ENCODE measurements around the gene TEAD2. TPM values are rescaled to one million over a fixed set of nuclear protein-coding genes. Genes with fewer than 3 reads are reported as not detected.
A peak's percentile ranks its signal among the peaks of the same experiment; 100 is the strongest.
"Not testable (repeated sequence)": the region's sequence is repeated elsewhere in the genome, so short reads cannot be mapped to it uniquely, and the experiment has no call there.

TEAD2 gene
- total RNA-seq, 4 donors from 2014 or later = 21.8 to 83.2 (median 48.5) TPM

DNA sequence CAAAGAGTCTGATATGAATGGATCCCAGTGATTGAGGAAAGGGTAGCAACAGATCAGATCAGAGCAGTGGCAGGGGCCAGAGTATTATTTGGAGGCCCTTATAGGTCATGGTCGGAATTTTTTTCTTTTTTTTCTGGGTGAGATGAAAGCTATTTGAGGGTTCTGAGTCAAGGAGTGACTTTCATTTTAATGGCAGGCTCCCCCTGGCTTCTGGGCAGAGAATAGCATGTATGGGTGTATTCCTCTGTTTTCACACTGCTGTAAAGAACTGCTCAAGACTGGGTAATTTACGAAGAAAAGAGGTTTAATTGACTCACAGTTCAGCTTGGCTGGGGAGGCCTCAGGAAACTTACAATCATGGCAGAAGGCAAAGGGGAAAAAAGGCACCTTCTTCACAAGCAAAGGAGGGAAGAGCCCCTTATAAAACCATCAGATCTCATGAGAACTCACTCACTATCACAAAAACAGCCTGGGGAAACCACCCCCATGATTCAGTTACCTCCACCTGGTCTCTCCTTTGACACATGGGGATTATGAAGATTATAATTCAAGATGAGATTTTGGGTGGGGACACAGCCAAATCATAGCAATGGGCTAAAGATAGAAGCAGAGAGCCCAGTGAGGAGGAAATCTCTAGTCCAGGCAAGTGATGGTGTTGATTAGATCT lies 34.2 kb downstream of the TEAD2 start:
- TF ChIP-seq, protein P1, sequence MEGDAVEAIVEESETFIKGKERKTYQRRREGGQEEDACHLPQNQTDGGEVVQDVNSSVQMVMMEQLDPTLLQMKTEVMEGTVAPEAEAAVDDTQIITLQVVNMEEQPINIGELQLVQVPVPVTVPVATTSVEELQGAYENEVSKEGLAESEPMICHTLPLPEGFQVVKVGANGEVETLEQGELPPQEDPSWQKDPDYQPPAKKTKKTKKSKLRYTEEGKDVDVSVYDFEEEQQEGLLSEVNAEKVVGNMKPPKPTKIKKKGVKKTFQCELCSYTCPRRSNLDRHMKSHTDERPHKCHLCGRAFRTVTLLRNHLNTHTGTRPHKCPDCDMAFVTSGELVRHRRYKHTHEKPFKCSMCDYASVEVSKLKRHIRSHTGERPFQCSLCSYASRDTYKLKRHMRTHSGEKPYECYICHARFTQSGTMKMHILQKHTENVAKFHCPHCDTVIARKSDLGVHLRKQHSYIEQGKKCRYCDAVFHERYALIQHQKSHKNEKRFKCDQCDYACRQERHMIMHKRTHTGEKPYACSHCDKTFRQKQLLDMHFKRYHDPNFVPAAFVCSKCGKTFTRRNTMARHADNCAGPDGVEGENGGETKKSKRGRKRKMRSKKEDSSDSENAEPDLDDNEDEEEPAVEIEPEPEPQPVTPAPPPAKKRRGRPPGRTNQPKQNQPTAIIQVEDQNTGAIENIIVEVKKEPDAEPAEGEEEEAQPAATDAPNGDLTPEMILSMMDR (IDR thresholded peaks at IDR 0.05) = peak in 2 of 4 experiments; percentile 24 to 30
- no peak for TF ChIP-seq POLR2A (IDR thresholded peaks at IDR 0.05)
- H3K36me3 ChIP-seq = no peaks in the 10 kb centered on the region
- no peaks in the 10 kb centered on the region for H3K9me3 ChIP-seq
- no peaks in the 10 kb centered on the region for H3K4me1 ChIP-seq
- no peaks in the 10 kb centered on the region for H3K27me3 ChIP-seq
- no peak overlapping the region for H3K27ac ChIP-seq
- no peak overlapping the region for H3K4me3 ChIP-seq
- intact Hi-C loops (cut with DNase I; ENCODE audit: low total_unique reads) = no loop called here
- DNase-seq = no peak

DNA sequence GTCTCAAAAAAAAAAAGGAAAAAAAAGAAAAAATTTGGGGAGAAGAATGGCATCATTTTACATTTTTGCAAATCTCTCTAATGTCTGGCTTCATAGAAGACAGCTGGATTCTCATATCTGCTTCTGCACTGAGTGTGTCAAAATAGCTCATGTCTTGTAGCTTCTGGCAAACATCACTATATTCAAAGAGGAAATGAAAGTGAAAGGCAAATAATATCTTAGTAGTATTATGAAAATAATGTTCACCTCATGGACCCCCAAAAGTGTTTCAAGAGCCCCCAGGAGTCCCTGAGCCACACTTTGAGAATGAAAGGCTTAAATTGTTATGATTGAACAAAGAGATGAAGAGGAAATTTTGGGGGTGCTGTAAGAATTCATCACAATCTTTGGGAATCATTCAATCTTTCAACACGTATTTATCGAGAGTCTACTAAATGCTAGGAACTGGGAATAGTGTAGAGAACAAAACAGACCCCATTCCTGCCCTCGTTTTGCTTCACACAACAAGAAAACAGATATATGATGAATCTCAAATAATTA lies 36.0 kb downstream of the TEAD2 start:
- intact Hi-C loops (cut with DNase I; ENCODE audit: low total_unique reads) = no loop called here
- H3K27me3 ChIP-seq = no peaks in the 10 kb centered on the region
- TF ChIP-seq POLR2A (IDR thresholded peaks at IDR 0.05) = no peak
- TF ChIP-seq, protein P1 (IDR thresholded peaks at IDR 0.05) = no peak
- no peak for DNase-seq
- H3K9me3 ChIP-seq = peaks cover 0 to 2% of the 10 kb centered on the region in 2 donors
- no peak overlapping the region for H3K4me3 ChIP-seq
- no peak overlapping the region for H3K27ac ChIP-seq
- H3K36me3 ChIP-seq = no peaks in the 10 kb centered on the region
- H3K4me1 ChIP-seq = no peaks in the 10 kb centered on the region

DNA sequence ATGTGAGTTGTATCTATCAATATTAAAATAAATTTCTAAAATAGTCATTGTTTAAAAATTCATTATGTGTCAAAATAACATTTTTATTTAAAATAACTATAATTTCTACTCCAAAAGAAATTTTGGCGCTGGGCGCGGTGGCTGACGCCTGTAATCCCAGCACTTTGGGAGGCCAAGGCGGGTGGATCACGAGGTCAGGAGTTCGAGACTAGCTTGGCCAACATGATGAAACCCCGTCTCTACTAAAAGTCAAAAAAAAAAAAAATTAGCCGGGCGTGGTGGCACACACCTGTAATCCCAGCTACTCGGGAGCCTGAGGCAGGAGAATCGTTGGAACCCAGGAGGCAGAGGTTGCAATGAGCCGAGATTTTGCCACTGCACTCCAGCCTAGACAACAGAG lies 36.5 kb downstream of the TEAD2 start:
- intact Hi-C loops (cut with DNase I; ENCODE audit: low total_unique reads); H3K36me3 ChIP-seq; H3K4me3 ChIP-seq; H3K27ac ChIP-seq; H3K27me3 ChIP-seq; H3K9me3 ChIP-seq; DNase-seq; H3K4me1 ChIP-seq: not testable (repeated sequence)

DNA sequence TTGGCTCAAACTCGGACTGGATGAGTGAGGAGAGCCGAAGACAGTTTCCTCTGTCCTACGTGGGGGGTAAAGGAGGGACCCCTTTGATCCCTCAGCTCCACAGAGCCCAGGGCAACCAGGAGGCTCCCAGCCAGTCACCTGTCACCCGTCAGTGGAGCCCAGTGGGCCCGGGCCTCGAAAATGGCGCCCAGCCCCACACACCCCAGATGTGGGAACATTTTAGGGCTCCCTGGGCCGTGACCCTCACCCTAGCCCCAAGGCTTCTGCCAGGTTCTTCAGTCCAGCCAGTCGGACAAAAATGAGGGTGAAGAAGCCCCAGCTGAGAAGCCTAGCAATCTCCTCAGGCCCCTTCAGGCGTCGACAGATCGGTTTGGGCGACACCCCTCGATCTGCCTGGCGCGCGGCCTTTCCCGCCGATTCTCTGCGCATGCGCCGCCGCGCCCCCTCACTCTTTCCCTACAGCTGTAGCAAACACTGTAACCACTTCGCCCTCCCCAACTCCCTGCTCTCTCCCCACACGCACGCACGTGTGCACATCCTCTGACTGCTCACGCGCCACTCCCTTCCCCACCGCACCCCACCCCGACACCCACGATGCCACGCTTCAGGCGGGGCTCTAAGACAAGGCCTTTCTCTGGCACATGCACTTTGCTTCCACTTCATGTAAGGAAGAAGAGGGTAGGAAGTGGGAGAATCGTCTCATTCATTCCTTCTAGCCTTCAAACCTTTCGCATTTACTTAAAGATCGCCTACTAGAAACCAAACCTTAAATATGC lies 37.2 kb downstream of the TEAD2 start, which contains the start of gene SLC6A16:
Gene SLC6A16 (minus strand): TSS at position 391 of the 776 bp plus-strand sequence. CDS start 13,844 bp downstream, outside the sequence.
- intact Hi-C loops (cut with DNase I; ENCODE audit: low total_unique reads) = no loop called here
- no peaks in the 10 kb centered on the region for H3K27me3 ChIP-seq
- no peaks in the 10 kb centered on the region for H3K36me3 ChIP-seq
- H3K27ac ChIP-seq = no peak within 1 kb of the TSS
- H3K4me3 ChIP-seq = no peak within 1 kb of the TSS
- DNase-seq = no peak
- TF ChIP-seq, protein P1 (IDR thresholded peaks at IDR 0.05) = no peak
- no peak for TF ChIP-seq POLR2A (IDR thresholded peaks at IDR 0.05)
- no peaks in the 10 kb centered on the region for H3K4me1 ChIP-seq
- H3K9me3 ChIP-seq = peaks cover 0 to 11% of the 10 kb centered on the region in 2 donors

DNA sequence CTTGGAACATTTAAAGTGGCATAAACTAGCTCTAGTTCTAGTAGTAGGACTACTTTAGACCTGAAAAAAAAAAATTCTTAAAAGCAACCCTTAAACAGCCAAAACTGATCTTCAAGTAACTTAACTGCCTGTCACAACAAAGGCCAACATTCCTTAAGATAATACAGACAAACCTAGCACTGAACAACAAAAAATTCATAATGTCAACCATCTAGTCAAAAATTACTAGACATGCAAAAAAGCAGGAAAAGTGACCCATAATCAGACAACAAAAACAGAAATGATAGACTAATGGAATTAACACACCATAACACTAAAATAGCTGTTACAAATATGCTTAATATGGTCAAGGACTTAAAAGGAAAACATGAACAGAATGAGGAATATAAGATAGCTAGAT lies 43.9 kb downstream of the TEAD2 start:
- H3K36me3 ChIP-seq = no peaks in the 10 kb centered on the region
- H3K4me1 ChIP-seq = no peaks in the 10 kb centered on the region
- H3K4me3 ChIP-seq = no peak overlapping the region
- DNase-seq = no peak
- intact Hi-C loops (cut with DNase I; ENCODE audit: low total_unique reads) = no loop called here
- H3K9me3 ChIP-seq = peaks cover 0 to 18% of the 10 kb centered on the region in 2 donors
- H3K27ac ChIP-seq = no peak overlapping the region
- H3K27me3 ChIP-seq = no peaks in the 10 kb centered on the region
- TF ChIP-seq POLR2A (IDR thresholded peaks at IDR 0.05) = no peak
- TF ChIP-seq, protein P1 (IDR thresholded peaks at IDR 0.05) = no peak
